Activated gamma-delta T cell treated with Interleukin-2 at 50 U/mL for 16 hours (primary cell): ENCODE data around the gene RAB13.

Source experiments
- DNase-seq: peaks from one replicate; pipeline ENCODE4 v3.0.0-alpha.2; 2020

The RAB13 gene

DNA sequence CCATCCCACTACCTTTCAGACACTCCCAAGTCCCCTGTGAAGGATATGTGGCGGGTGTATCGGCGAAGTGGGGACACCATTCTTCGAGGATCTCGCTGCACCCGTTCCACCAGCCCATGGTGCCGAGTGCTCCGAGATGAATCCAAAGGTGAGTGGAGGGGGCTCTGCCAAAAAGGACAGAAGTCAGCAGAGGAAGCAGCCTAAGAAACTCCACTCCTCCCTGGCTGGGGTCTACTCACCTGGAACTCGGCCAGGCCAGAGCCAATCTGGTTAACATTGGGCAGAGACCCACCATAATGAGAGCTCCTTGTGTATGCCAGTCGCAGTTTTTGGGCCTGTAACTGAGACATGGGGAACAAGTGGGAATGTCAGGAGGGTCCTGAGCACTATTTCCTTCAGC, 31.3 kb downstream of the RAB13 start:
- no peak for DNase-seq

DNA sequence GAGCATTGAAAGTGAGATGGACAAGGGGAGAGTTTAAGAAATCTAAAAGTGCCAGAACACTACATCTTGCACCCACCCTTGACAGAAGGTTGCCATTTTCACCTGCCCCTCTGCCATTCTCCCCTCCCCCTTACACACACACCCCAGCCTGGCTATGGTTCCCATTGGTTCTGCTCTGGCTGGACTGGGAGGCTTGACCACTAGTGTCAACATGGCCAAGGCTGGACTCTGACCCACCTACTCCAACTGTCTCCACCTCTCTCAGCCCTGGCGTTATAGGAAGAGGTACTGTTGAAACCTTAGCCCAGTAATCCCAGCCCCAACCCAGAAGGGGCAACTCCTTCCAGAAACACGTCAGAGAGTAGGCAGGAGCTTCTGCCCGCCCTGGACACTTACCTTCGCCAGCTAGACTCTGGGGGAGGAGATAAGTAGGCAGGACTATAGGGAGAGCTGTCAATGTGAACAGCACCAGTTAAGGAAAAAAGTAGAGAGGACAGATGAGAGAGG, 32.2 kb downstream of the RAB13 start:
- no peak for DNase-seq

DNA sequence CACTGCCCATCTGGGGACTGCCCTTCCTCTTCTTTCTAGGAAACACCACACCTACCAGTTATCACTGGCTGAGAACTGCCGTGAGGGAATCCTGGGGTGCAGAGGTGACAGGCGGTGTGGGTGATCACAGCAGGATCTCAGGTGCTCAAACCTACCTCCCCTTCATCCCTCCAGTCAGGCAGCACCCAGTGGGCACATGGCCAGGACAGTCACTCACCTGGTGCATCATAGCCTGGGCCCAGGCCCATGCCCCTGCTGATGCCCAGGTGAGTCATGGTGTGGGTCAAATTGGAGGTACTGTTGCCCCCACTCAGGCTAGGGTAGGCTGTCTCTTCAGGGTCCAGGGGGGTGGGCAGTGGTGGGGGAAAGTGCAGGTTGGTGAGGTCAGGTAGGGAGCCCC, 34.3 kb downstream of the RAB13 start:
- no peak for DNase-seq

DNA sequence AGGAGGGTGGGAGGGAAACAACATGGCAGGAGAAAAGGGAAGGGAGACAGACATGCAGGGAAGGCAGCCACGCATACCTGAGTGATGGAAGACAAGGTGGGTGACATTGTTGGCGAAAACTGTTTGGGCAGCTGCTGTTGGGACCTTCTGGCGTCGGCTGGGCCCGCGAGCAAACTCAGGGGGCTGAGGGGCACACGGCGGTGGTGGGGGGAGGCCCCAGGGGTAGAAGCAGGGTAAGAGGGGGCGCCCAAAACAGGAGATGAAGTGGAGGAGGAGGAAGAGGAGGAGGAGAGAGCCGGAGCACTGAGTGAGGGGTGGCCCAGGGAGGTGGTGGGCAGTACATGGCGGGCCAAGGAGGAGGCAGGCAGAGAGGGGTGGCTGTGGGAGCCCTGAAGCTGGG, 35.0 kb downstream of the RAB13 start:
- DNase-seq = no peak

DNA sequence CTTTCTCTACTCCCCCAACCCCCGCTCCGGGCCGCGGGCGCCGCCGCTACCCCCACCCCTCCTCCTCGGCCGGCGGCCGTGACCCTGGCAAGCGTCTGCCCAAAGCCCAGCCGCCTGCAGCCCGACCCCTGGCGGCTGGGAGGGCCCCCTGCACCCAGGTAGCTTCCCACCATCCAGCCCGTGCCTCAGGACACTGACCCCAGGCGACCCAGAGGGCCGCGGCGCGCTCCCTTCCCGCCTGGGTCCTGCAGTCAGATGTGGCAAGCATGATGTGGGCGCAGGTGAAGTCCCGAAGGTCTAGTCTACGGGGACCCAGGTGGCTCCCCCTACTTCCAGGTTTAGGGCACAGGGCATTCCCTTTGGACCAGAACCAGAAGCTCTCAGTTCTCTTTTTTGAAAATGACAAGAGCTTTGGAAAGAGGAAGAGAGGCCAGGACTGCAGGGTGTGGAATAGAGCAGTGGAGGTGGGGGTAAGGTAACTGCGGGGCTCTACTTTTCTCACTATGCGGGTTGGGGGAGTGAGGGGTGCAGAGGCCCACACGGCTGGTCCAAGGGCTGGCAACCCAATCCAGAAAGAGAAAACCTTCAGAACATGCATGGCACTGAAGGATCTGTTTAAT, 39.4 kb downstream of the RAB13 start, which contains the start of gene DENND4B:
DENND4B (minus strand) TSS at position 97 of the 620 bp plus-strand sequence. CDS start 2,344 bp downstream, outside the sequence.
- peak; percentile 67 for DNase-seq

DNA sequence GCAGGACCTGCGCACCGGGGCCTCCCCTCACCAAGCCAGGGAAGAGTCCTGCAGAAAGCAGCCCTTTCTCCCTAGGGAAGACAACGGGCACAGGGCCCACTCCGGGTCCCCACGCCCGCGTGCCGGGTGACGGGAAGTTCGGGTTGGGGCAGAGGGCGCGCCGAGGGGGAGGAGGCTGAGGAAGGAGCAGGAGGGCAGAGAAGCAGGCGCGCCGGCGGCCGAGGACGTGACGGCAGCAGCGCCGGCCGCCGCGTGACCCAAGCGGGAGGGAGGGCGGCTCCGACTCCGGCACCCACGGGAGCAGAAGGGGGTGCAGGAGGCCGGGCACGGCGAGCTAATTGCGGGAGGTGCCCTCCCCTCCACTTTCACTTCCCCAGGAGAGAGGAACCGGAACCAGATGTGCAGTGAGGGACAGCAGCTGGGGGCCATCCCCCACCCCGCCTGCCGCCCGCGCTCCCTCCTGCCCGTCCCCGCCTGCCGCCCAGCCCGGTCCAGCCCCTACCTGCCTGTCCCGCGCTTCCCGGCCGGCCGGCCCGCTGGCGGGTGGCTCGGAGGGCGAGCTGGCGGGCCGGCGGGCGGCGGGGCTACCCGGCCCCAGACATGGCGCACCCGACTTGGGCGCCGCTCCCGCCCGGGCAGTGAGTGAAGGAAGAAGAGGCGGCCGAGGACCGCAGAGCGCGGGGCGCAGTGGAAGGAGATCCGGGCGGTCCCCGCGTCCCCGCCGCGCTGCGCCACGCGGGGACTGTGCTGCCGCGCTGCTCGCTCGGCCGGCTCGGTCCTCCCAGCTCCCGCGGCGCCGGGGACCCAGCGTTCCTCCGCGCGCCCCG, 40.1 kb downstream of the RAB13 start:
- peak; percentile 63 for DNase-seq

DNA sequence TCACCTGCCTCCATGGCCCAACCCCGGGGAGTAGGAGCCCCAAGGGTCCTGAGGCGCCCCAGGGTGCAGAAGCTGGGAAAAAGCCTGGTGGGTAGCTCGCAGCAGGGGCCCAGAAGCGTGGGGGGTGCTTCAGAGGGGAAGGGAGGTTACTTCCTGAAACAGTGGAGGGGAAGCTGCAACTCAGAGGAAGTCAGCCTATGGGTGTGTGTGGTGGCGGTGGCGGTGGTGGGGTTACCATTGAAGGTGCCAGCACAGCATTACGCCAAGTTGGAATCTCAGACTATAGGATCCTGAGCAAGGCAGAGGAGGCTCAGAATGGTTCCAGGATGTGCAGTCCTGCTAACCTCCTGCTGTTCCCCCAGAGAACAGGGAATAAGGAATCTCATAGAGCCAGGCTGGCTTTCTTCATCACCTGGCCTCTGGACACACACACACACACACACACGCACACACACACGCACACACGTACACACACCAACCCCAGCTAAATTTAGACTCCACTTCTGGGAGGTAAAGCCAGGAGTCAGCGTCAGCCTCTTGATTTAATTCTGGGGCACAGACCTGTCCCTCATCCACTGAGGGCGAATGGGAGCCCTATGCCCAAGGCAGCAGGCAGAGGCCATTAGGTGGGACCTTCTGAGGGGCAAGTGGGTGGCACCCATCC, 40.9 kb downstream of the RAB13 start:
- peak; percentile 81 for DNase-seq

DNA sequence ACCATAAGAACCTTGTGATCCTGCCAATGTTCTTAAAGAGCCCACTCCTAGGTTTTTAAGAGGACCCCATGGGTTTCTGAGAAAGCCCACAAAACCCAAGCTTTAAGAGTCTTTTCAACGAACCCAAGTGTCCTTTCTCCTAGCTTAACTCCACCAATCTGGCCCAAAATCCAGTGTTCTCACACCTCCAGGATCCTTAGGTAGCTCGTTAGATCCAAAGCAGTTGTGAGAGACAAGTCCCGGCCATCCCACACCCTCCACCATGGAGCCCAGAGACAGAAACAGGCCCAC, 41.4 kb downstream of the RAB13 start:
- no peak for DNase-seq

DNA sequence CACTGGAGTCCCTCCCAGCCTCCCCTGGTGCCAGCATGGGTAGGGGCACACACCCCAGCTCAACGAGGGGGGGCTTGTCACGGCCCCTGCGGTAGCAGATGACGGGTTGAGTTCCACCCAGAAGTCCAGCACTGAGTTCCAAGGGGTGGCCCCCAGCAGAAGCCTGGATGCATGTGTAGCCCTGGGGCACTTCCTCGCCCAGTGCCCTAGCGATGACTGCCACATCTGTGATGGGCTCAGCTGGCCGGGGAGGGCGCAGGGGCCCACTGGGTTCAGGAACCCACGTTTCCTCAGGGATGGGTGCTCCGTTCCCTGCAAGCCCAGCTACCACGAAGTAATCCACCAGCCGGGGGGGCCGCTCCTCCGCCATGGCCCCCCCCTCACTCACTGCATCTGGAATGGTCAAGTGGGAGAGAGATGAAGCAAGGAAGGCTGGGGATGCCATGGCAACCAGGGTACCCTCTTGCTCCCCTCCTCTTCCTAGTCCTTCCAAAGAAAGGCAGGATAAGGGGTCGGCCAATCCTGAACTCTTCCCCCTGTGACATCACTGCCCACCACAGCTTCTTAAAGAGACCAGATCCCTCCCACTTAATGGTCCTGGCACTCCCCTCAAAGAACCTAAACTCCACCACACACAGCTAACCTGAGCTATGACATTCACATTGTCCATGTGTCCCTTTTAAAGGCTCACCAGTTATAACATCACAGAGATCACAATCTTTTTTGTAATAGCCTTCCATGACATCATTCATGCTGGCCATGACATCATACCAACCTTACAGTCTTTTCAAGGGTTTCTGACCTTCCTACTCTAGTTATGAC, 41.9 kb downstream of the RAB13 start:
- no peak for DNase-seq

DNA sequence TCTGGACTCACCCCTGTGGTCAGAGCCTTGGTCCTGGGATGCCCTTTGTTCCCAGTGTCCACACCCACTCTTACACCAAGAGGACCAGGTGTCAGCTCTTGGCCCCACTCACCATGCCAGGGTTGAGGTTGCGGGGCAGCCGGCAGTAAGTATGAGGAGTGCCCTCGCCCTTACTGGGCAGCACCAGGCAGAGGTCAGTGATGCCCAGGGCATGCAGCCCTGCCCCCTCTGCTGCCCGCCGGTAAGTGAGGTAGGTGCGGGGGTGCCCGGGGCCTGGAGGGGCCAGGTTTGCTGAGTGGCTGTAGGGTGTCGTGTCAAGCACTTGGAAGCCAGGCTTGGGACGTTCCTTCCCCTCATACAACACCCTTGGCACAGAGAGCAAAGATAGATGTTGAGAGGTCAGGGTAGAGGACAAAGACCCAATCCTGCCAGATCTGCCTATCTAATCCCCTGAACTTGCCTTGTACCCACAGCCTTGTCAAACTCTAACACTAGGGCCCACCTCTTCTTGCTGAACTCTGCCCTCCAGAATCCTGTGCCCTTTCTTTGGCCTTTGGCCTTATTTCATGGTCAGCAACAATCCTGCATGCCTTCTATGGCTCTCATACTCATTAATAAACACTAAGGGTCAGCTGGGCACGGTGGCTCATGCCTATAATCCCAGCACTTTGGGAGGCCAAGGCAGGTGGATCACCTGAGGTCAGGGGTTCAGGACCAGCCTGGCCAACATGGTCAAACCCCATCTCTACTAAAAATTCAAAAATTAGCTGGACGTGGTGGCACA, 43.2 kb downstream of the RAB13 start:
- no peak for DNase-seq

DNA sequence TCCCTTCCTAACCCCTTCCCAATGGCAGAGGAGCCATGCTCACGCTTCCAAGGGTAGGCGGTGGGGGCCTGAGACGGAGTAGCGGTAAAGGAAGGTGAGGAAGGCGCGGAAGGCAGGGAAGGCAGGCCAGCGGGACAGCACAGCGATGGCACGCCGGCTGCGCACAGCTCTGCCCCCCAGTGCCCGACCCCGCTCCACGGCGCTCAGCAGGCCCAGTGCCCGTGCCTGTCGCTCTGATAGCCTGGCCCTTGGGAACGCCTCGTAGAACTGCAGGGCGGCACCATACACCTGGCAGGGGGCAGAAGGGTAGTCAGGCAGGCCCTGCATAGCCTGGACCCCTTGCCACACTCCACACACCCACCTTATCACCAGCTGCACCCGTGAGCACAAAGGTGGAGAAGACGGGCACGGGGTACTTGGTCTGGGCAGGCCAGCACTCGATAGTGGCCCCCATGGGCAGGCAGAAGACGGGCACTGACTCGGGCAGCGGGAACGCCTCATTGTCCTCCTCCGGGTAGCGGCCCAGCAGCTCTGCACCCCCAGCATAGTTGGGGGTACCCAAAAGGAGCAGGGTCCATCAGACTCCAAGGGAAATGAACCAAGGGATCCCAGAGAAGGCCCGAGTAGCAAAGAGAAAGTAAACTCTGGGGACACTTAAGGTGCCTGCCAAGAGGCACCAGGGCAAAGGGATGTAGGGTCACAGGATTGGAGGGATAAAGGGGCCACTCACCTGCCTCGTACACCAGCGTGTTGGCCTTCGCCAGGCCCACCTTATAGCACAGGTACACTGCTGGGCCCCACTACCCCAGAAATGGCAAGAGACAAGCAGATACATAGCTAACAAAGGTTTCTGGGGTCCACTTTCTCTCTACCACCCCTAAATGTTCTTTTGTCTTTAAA, 44.1 kb downstream of the RAB13 start:
- DNase-seq = no peak

DNA sequence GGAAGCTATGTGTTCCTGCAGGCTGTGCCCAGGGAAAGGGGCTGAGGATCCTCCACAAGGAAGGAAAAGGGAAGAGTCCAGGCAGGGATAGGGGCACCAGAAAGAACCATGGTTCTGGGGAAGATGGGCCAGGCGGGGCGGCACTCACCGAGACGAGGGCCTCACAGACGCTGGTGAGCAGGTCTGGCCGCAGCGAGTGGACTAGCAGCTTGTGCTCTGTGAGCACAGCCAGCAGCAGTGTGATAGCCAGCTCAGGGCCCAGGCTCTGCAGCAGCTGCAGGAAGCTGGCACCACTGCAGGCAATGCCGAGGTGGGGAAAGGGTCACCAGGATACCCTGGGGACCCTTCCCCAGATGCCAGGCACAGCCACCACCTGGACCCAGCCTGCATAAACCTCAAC, 45.4 kb downstream of the RAB13 start:
- no peak for DNase-seq

DNA sequence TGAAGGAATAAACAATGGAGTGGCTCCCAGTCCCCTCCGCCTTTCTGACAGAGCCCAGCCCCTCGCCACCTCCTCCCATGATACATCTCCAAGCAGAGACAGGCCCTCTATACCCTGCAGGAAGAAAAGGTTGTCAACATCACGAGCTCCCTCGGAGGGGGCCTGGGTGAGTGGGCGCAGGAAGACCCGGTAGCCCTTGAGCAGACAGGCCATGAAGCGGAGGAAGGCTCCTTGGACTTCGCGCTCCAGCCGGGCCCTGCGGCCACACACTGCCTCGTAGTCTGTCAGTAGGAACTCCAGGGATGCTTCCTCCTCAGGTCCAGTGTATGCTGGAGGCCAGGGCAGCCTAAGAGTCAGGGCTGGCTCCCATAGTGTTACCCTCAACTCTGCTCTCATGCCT, 46.7 kb downstream of the RAB13 start:
- DNase-seq = no peak

DNA sequence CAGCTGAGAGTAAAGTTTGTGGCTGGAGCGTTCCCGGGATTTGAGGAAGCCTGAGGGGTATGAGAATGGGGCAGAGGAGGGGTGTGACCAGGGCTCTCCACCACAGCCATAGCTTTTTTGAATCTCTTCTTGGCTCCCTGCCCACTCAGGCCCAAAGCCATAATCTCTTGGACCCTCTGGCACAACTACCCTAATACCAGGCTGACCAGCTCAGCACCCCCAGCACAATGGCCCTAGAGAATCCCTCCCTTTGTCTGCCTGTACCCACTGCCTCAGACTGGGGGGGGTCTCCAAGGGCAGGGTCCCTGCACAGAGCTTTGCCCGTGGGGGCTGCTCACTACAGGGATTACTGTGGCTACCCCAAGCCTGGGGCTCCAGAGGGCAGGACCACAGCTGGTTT, 47.1 kb downstream of the RAB13 start:
- DNase-seq = no peak

DNA sequence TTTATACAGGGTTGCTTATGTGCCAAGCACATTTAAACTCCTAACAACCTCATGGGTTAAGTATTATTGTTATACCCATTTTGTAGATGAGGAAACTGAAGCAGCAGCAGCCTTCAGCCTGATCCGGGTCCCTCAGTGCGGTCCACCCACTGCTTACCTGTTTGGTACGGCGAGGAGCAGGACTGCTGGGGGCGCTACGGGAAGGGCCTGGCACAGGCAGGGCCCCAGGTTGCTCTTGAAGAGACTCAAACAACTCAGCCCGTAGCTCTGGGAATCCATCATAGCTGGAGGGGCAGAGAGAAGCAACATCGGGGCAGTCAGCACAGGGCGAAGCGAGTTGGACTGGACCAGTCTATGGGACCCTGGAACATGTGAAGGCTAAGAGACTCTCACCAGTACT, 48.8 kb downstream of the RAB13 start:
- no peak for DNase-seq

DNA sequence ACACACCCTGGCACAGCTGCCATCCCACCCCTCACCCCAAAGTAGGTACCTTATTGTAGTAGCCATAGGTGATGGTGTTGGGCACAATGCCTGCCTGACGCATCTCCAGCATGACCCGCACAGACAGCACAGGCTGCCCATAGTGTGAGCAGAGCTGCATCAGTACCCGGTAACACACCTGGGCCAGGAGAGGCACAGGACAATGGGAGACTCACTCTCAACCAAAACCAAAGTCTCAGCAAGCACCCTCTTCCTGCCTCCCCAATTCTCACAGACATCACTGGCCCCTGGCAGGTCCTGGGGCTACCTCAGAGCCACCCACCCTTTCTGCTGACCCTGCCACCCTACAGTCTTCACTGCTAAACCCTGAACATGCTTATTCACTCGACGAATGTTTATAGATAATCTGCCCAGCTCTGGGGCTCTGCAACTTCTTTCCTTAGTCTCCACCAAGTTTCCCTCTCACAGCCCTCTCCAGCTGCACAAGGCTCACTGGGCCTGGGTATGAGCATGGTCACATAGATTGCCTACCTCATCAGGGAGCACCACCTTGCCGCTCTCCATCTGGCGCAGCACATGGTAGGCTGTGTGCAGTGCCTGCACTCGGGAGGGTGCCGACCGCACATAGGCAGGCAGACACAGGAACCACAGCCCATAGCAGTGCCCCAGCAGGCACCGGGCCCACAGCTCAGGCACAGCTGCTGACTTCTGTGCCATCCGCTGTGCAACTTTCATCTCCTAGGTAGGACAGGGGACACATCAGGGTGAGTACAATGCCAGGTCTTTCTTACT, 49.9 kb downstream of the RAB13 start:
- DNase-seq = no peak

DNA sequence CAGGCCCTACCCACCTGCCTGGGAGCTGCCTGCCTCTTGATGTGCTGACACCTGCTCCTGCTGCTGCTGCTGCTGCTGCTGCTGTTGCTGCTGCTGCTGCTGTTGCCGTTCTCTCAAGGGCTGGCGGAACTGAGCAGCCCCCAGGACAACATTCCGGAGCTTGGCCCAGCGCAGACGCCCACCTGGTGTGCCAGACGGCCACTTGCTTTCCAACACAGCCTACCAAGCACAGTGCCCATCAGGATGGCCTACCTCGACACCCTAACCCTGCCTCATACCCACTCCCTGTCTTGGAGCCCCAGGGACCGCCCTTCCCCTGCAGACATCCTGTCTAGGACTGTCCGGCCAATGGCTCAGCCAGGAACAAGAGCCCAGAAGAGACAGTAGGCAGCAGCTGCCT, 51.4 kb downstream of the RAB13 start:
- DNase-seq = no peak

DNA sequence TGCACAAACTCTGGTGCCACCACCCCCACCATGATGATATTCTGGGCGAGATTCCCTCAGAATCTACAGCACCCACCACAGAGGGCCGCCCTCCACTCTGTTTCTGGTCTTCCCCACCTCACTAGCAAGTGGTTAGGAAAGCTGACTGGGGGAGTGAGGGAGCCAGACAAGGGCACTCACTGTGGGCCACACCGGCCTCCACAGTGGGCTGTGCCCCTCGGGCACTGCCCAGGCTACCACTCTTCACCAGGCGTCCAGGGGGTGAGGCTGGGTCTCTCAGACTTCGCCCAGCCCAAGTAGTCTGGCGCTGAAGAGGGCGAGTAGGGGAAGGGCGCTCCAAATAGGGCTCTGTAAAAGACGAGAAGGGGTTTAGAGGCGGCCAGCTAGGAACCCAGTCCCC, 52.2 kb downstream of the RAB13 start:
- DNase-seq = no peak

DNA sequence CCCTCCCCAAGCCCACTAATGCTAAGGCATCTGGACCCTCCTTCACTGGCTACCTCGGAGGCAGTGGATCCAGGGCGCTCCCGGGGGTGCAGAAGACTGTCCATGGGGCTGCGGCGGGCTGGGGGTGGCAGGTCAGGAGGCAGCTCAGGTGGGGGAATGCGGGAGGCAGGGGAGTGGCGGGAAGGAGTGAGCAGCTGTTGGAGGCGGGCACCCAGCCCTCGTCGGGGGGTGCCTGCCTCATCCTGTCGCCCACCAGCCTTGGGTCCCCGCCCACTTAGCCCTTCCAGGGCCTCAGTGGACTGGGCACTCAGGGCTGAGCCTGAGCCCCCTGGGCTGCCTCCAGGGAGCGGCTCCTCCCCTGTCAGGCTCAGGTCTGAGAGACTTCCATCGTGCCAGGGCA, 52.7 kb downstream of the RAB13 start:
- DNase-seq = no peak
